Measurements from ENCODE around the gene TCEA2.
A peak's percentile ranks its signal among the peaks of the same experiment; 100 is the strongest.

Gene TCEA2

DNA sequence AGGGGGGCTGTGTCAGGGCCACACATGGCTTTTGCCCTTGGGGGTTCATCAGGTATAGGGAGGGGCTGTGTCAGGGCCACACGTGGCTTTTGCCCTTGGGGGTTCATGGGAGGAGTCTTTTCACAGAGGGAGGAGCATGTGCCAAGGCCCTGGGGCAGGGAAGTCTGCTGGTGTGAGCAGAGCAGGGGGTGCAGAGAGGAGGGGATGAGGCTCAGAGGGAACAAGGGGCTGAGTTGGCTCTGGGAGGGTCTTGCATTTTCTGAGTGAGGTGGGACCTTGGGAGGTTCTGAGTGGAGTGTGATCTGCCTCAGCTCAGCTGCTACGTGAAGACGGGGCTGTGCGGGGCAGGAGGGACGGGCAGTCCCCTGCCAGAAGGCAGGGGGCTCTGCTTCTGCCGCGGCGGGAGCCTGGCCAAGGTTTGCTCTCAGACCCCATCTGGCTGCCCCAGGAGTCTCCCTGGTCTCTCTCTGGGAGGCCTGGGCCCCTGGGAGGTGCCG lies 7.6 kb upstream of the TCEA2 start:
- TF ChIP-seq, protein P1, sequence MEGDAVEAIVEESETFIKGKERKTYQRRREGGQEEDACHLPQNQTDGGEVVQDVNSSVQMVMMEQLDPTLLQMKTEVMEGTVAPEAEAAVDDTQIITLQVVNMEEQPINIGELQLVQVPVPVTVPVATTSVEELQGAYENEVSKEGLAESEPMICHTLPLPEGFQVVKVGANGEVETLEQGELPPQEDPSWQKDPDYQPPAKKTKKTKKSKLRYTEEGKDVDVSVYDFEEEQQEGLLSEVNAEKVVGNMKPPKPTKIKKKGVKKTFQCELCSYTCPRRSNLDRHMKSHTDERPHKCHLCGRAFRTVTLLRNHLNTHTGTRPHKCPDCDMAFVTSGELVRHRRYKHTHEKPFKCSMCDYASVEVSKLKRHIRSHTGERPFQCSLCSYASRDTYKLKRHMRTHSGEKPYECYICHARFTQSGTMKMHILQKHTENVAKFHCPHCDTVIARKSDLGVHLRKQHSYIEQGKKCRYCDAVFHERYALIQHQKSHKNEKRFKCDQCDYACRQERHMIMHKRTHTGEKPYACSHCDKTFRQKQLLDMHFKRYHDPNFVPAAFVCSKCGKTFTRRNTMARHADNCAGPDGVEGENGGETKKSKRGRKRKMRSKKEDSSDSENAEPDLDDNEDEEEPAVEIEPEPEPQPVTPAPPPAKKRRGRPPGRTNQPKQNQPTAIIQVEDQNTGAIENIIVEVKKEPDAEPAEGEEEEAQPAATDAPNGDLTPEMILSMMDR (IDR thresholded peaks at IDR 0.05; ENCODE audit: insufficient read depth, low read length, poor library complexity, severe bottlenecking), result no peak

DNA sequence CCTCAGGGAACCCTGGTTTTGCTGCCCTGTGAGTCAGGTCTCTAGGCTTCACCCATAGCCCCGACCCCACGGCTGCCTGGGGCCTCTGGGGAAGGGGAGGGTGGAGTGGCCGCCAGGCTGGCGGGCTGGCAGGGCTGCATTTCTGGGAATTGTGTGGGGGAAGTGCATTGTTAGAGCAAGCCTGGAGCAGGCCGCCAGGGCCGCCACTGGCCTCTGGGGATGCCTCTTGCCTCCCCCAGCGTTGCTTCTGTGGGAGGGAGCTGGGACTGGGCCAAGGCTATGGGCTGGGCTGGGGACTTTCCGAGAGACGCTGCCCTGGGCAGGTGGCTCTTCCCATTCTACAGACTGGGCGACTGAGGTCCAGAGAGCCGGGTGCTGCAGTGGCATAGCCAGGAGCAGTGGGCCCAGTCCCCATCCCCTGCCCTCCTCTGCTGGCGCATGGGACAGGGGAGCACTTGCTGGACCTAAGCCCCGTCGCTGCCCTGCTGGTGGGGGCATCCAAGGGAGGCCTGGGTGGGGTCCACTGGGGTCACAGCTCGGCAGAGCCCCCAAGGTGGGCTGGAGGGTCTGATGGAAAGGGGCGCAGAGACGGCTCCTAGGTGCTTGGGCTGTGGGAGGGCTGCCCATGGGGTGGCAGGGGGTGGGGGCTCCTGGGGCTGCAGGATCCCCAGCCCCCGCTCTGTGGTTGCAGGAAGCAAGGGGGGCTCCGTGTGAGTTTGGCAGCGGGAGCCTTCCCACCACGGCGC lies 6.9 kb upstream of the TCEA2 start:
- Histone ChIP-seq H3K4me3 (replicated peaks; ENCODE audit: low read depth, low read length) (no peak overlapping the region), H3K36me3 (ENCODE audit: control insufficient read depth, insufficient read depth, low read length) (no peaks in the 10 kb centered on the region), H3K27me3 (replicated peaks; ENCODE audit: control insufficient read depth, insufficient read depth, low read length) (no peaks in the 10 kb centered on the region)
- no peak for DNase-seq (ENCODE audit: extremely low read depth, insufficient read length)
- TF ChIP-seq, protein P1 (IDR thresholded peaks at IDR 0.05; ENCODE audit: insufficient read depth, low read length, poor library complexity, severe bottlenecking), result no peak

More for the DNA sequence above, 7.6 kb upstream of the TCEA2 start:
- Histone ChIP-seq H3K36me3 (ENCODE audit: control insufficient read depth, insufficient read depth, low read length) (no peaks in the 10 kb centered on the region), H3K27me3 (replicated peaks; ENCODE audit: control insufficient read depth, insufficient read depth, low read length) (no peaks in the 10 kb centered on the region), H3K4me3 (replicated peaks; ENCODE audit: low read depth, low read length) (no peak overlapping the region)
- DNase-seq (ENCODE audit: extremely low read depth, insufficient read length), result no peak

DNA sequence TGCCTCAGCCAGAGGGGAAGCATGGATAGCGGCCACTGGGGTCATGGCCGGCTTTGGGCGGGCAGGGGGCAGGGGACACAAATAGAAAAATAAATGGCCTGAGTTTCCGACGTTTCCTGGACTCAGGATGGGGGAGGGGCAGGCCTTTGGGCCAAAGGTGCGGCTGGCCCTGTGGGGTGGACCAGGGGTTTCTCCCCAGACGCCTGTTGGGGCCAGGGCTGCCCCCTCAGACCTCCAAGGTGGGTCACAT lies 6.4 kb upstream of the TCEA2 start:
- DNase-seq (ENCODE audit: extremely low read depth, insufficient read length), result no peak
- no peak overlapping the region for H3K4me3 ChIP-seq (replicated peaks; ENCODE audit: low read depth, low read length)
- H3K27me3 ChIP-seq (replicated peaks; ENCODE audit: control insufficient read depth, insufficient read depth, low read length), result no peaks in the 10 kb centered on the region
- TF ChIP-seq, protein P1 (IDR thresholded peaks at IDR 0.05; ENCODE audit: insufficient read depth, low read length, poor library complexity, severe bottlenecking), result no peak
- H3K36me3 ChIP-seq (ENCODE audit: control insufficient read depth, insufficient read depth, low read length), result no peaks in the 10 kb centered on the region

DNA sequence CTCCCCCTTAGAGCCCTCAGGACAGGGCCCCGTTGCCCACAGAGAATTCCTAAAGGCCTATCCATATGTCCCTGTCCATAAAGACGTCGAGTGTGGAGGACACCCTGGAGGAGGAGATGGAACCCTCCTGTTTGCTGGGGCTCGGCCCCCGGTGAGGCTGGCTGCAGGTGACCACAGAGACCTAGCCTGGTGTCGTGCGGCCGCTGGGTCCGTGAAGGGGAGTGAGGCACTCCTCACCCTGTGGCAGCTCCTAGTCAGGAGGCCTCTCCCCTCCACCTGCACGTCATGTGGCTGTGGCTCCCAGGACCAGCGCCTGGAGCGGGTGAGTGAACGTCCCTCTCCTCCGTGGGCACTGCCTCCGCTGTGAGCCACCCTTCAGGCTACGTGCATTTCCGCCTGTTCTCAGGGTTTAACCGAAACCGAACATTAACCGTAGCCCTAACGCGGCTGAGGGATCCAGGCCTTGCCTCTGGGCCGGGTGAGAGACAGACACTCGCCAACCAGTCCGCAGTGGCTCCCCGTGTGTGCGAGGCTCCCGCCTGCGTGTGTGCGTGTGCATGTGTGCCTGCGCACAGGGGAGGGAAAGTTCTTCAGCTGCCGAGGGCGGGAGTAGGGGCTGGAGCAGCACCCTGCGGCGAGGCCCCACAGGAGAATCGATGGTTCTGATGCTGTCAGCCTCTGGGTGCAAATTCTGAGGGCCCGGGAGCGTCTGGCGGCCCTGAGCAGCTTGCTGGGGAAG lies 5.9 kb upstream of the TCEA2 start:
- H3K4me3 ChIP-seq (replicated peaks; ENCODE audit: low read depth, low read length), result peak overlapping the region; percentile 47
- no peaks in the 10 kb centered on the region for H3K36me3 ChIP-seq (ENCODE audit: control insufficient read depth, insufficient read depth, low read length)
- no peaks in the 10 kb centered on the region for H3K27me3 ChIP-seq (replicated peaks; ENCODE audit: control insufficient read depth, insufficient read depth, low read length)
- TF ChIP-seq, protein P1 (IDR thresholded peaks at IDR 0.05; ENCODE audit: insufficient read depth, low read length, poor library complexity, severe bottlenecking), result no peak
- DNase-seq (ENCODE audit: extremely low read depth, insufficient read length), result peak; percentile 69

DNA sequence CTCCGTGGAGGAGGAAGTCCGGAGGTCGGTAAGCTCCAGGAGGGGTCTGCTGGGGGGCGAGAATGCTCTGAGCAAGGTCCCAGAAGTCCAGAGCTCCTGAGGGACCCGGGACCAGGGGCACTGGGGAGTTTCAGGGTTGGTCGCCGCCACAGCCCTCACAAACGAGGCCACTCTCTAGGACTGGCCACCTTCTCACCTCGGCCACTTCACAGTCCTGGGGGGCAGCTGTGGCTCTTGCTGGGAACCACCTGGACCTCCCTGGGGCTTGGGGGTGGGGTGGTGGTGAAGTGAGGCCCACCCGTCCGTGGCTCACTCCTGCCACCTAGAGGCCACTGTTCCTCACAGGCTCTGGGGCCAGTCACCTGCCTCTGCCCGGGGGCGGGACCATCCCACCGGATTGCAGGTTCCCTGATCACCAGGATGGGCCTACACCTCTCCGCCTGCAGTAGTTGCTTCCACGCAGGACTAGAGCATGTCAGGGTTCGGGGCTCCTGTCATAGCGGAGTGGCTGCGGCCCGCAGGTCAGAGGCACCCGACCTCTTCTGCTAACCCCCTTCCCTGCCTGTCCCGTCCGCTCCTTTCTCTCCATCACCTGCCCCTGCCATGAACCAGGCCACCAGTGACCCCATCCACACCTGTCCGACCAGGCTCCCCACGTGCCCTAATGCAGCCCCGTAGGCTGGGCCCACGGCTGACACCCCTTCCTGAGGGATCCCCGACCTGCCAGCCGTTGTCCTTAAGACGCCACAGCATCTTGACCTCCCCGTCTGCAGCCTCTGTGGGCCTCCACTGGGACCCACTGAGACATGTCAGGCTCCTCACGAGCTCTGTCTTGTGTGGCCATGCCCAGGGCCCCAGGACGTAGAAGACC lies 5.1 kb upstream of the TCEA2 start:
- peak; percentile 77 for DNase-seq (ENCODE audit: extremely low read depth, insufficient read length)
- Histone ChIP-seq H3K4me3 (replicated peaks; ENCODE audit: low read depth, low read length) (peak overlapping the region; percentile 47), H3K27me3 (replicated peaks; ENCODE audit: control insufficient read depth, insufficient read depth, low read length) (no peaks in the 10 kb centered on the region), H3K36me3 (ENCODE audit: control insufficient read depth, insufficient read depth, low read length) (no peaks in the 10 kb centered on the region)
- TF ChIP-seq, protein P1 (IDR thresholded peaks at IDR 0.05; ENCODE audit: insufficient read depth, low read length, poor library complexity, severe bottlenecking), result peak; percentile 90

Measured in GM06990 (cell line).